ENCODE results near the gene NCKAP1.

Gene NCKAP1

DNA sequence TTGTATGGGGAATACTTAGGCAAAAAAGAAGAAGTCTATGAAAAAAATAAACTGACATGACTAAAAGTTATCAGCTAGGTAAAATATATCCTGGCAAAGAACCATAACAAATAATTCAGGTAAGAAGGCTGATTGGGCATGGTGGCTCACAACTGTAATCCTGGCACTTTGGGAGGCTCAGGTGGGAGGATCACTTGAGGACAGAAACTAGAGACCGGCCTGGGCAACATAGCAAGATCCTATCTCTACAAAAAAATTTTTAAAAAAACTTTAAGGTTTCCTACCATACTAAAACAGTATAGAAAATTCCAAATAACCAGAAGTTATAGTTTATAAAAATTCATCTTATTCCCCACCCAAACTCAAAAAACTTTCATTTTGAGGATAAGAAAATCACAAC is 10.8 kb downstream of the NCKAP1 start:
- TF ChIP-seq GATA2 (IDR thresholded peaks at IDR 0.05; ENCODE audit: low read depth, low read length) (no peak), GATA3 (IDR thresholded peaks at IDR 0.05; ENCODE audit: low read depth, low read length) (no peak)

DNA sequence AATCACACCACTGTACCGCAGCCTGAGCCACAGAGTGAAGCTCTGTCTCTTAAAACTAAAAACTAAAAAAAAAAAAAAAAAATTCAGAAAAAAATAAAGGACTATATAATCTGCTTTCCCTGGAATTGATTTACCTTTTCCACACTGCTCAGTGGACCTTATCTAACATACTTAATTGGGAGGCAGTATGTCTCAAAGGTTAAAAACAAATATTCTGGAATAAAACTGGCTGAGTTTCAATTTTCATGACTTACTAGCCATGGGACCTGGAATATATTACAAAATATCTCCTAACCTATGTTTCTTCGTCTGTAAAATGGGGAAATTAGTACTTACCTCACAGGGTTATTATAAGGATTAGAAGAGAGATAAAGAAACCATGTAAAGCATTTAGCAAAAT is 11.8 kb downstream of the NCKAP1 start:
- TF ChIP-seq GATA2 (IDR thresholded peaks at IDR 0.05; ENCODE audit: low read depth, low read length) (no peak), GATA3 (IDR thresholded peaks at IDR 0.05; ENCODE audit: low read depth, low read length) (no peak)

DNA sequence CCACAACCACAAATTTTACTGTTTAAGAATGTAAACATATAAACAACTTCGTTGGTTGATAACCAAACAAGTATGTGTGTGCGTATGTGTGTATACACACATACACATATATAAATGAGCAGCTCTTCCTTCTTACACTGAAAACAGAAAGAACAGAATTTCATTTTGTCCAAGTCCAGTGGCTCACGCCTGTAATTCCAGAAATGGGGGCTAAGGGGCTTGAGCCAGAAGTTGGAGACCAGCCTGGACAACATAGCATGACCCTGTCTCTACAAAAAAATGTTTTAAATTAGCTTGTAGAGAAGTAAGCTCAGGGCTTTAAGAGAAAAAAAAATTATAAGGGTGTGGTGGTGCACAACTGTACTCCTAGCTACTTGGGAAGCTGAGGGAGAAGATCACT is 12.3 kb downstream of the NCKAP1 start:
- no peak for TF ChIP-seq GATA3 (IDR thresholded peaks at IDR 0.05; ENCODE audit: low read depth, low read length)
- TF ChIP-seq GATA2 (IDR thresholded peaks at IDR 0.05; ENCODE audit: low read depth, low read length): no peak

DNA sequence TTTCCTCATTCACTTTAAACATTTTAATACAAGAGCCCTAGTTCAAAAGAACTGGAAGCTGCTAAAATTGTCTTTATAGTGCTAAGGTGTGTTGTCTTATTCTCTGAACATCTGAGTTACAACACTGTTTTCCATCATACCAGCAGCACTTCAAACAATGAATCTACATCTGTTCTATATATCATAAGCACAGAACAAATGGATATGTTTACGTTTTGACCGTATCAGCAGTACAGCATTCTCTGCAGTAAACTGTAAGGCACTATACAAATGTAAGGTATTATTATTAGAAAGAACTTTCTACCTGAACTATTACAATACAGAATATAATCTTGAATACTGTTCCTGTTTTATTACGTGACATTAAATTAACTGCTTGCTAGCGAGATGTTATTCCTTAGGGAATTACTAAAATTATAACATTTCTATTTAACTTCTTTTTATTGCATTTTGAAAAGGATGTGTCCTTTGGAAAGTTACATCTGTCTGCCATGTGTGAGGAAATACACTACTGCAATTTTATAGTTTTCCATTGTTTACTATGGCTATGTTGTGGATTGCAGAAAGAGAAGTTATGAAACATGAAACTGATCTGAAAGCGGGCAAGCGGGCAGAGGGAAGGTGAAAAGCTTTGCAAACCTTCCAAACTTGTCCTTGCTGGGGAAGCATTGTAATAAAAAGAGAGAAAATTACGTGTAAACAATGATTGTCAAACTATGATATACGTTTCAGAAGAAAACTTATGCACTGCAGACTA is 13.7 kb downstream of the NCKAP1 start:
- TF ChIP-seq GATA3 (IDR thresholded peaks at IDR 0.05; ENCODE audit: low read depth, low read length) (peak; percentile 41; the same call in 1 of the 2 replicates), GATA2 (IDR thresholded peaks at IDR 0.05; ENCODE audit: low read depth, low read length) (no peak)

DNA sequence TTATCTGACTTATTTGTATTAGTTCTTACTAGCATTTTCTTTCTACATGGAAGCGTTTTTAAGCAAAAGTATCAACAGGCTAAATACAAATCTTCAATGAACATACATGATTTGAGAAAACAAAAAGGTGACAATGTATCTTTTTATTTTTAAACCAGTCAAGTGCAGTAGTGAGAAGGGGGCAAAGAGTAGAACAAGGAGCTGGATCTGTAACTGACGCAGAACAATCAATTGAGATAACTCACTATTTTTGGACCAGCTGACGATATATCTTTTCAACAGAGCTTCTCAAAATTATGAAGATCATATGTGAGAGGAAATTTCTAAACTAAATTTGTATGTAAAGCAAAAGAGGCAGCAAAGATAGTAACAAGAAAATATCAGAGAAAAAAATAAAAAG is 15.5 kb downstream of the NCKAP1 start:
- TF ChIP-seq GATA2 (IDR thresholded peaks at IDR 0.05; ENCODE audit: low read depth, low read length) (no peak), GATA3 (IDR thresholded peaks at IDR 0.05; ENCODE audit: low read depth, low read length) (no peak)

DNA sequence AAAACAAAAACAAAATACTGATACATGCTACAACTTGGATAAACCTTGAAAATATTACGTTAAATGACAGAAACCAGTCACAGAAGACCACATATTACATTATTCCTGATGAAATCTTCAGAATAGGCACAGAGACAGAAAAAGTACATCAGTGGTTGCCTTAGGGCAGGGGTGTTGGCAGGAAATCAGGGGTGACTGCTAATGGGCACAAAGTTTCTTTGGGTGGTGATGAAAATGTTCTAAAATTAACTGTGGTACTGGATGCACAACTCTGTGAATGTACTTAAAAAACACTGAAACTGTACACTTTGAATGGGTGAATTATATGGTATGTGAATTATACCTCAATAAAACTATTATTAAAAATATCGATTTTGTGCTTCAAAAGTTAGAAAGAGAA is 16.6 kb downstream of the NCKAP1 start:
- TF ChIP-seq GATA2 (IDR thresholded peaks at IDR 0.05; ENCODE audit: low read depth, low read length): no peak
- no peak for TF ChIP-seq GATA3 (IDR thresholded peaks at IDR 0.05; ENCODE audit: low read depth, low read length)

DNA sequence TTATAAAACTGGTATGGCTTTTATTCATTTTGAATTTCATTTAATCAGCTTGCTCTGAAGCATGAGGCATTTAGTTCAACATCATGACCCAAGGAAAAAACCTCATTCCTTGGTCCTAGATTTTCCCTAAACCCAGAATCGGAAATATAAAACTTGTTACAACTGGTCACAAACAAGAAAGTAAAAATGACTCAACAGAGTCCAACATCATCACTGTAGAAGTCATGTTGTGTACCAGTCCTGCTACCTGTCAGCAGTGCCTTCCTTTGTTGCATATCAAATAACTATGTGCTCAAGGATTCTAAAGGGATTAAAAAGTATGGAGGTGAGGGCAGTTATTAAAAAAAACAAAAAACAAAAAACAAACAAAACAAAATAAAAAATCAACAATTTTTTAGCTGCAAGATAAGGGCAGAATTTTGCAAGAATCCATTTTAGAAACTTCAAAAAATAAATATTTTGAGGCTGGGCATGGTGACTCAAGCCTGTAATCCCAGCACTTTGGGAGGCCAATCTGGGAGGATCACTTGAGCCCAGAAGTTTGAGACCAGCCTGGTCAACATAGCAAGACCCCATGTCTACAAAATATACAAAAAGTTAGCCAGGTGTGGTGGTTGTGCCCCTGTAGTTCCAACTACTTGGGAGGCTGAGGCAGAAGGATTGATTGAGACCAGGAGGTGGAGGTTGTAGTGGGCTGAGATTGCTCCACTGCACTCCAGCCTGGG is 18.4 kb downstream of the NCKAP1 start:
- no peak for TF ChIP-seq GATA3 (IDR thresholded peaks at IDR 0.05; ENCODE audit: low read depth, low read length)
- no peak for TF ChIP-seq GATA2 (IDR thresholded peaks at IDR 0.05; ENCODE audit: low read depth, low read length)

DNA sequence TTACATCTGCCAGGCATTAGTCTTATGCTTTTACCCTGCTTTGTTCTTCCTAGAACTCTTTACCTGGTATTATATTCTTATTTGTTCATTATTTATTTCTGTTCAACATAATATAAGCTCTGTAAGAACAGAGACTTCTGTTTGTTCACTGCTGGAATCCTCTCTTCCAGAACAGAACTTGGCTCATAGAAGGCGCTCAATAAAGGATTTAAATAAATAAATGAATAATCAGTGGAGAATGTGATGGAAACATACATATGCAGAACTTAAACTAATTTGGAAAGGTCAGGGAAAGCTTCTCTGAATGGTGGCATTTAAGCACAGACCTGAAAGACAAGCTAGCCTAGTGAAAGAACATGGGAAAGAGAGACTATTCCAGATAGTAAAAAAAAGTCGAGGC is 24.3 kb downstream of the NCKAP1 start:
- TF ChIP-seq GATA3 (IDR thresholded peaks at IDR 0.05; ENCODE audit: low read depth, low read length): no peak

DNA sequence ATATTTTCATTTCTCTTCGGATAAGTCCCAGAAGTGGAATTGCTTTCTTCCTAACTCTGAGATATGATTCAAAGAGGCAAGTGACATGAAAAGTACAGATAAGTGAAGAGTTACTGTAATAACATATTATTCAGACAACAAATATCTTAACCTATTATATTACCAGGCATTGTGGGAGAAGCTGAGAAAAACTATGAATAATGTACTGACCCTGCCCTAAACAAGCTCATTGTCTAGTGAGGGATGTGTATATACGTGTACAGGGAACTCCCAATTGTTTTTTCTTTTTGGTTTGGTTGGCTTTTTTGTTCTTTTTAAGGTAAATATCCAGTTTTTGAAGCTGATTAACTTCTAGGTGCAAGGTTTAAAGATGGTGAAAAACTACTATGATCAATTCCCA is 26.5 kb downstream of the NCKAP1 start:
- TF ChIP-seq GATA3 (IDR thresholded peaks at IDR 0.05; ENCODE audit: low read depth, low read length) (no peak), GATA2 (IDR thresholded peaks at IDR 0.05; ENCODE audit: low read depth, low read length) (no peak)

DNA sequence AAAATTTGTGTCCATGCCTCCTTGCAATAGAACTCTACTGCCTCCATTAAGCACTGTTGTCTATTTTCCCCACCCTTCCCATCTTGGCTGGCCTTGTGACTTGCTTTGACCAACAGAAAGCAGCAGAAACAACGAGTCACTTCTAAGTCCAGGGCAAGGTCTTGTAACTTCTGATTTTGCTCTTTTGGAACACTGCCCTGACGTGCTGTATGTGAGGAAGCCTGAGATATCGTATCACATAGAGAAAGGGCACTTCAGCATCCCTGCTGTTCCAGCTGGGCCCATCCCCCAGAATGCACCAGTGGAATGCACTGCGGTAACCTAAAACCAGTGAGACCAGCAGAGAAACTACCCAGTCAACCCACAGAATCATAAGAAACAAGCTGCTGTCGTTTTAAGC is 28.1 kb downstream of the NCKAP1 start:
- no peak for TF ChIP-seq GATA2 (IDR thresholded peaks at IDR 0.05; ENCODE audit: low read depth, low read length)
- no peak for TF ChIP-seq GATA3 (IDR thresholded peaks at IDR 0.05; ENCODE audit: low read depth, low read length)

DNA sequence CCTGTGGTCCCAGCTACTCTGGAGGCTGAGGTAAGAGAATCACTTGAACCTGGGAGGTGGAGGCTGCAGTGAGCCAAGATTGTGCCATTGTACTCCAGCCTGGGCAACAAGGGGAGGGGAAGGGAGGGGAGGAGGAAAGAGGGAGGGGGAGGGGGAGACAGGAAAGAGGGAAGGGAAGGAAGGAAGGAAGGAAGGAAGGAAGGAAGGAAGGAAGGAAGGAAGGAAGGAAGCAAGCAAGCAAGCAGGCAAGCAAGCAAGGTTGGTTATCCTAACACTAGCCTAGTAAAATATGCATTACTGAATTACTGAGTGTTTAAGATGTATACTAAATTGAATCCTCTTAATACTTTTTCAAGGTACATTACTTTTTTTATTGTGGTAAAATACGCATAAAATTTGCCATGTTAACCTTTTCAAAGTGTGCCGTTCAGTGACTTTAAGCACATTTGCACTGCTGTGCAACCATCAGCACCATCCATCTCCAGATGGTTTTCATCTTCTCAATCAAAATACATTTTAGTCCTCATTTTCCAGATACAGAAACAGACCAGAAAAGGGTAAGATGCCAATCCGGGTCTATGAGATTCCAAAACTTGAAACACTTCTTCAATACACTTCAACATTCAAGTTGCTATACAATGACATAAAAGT is 28.9 kb downstream of the NCKAP1 start:
- TF ChIP-seq GATA3 (IDR thresholded peaks at IDR 0.05; ENCODE audit: low read depth, low read length) (peak; percentile 54; the same call in 1 of the 2 replicates), GATA2 (IDR thresholded peaks at IDR 0.05; ENCODE audit: low read depth, low read length) (no peak)

DNA sequence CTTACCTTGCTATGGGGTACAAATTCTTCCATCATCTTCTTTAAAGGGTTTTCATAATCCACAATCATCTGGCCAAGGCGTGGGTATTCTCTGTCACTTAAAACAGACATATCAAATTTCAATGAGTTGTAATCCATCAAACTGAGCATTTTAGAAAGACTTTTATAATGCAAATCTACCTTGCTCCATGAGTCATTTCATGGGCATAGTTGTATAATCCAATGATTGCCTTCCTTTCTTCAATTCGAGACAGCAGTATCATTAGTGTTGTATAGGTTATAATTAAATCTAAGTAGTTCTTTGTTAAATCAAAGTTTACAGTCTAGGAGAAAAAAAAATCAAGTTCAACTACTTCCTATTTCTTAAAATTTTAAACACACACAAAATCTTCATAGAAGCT is 36.3 kb downstream of the NCKAP1 start:
- no peak for TF ChIP-seq GATA2 (IDR thresholded peaks at IDR 0.05; ENCODE audit: low read depth, low read length)
- no peak for TF ChIP-seq GATA3 (IDR thresholded peaks at IDR 0.05; ENCODE audit: low read depth, low read length)

DNA sequence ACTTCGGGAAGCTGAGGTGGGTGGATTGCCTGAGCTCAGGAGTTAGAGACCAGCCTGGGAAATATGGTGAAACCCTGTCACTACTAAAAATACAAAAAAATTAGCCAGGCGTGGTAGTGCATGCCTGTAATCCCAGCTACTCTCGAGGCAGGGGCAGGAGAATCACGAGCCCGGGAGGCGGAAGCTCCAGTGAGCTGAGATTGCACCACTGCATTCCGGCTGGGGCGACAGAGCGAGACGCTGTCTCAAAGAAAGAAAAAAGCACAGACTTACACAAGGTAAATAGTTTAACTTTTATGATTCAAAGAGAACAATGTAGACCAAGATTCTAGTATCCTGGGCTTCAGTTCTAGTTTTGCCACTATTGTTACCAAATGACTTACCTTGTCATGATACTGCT is 37.4 kb downstream of the NCKAP1 start:
- TF ChIP-seq GATA3 (IDR thresholded peaks at IDR 0.05; ENCODE audit: low read depth, low read length) (no peak), GATA2 (IDR thresholded peaks at IDR 0.05; ENCODE audit: low read depth, low read length) (no peak)

DNA sequence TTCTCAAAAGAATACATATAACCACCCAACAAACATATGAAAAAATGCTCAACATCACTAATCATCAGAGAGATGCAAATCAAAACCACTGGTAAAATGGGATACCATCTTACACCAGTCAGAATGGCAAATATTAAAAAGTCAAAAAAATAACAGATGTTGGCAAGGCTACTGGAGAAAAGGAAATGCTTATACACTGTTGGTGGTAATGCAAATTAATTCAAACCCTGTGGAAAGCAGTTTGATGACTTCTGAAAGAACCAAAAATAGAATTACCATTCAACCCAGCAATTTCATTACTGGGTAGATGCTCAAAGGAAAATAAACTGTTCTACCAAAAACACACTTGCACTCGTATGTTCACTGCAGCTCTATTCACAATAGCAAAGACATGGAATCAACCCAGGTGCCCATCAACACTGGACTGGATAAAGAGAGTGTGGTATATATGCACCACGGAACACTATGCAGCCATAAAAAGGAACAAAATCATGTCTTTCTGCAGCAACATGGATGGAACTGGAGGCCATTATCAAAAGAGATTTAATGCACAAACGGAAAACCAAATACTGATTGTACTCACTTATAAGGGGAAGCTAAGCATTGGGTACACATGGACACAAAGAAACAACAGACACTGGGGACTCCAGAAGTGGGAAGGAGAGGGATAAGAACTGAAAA is 38.8 kb downstream of the NCKAP1 start:
- TF ChIP-seq GATA2 (IDR thresholded peaks at IDR 0.05; ENCODE audit: low read depth, low read length) (no peak), GATA3 (IDR thresholded peaks at IDR 0.05; ENCODE audit: low read depth, low read length) (no peak)

All from SH-SY5Y (cell line).